Endodermal cell (in vitro differentiated cells): ENCODE measurements around the gene AQP12A. TPM values are rescaled to one million over a fixed set of nuclear protein-coding genes. Genes with fewer than 3 reads are reported as not detected.
A peak's percentile ranks its signal among the peaks of the same experiment; 100 is the strongest.
"Not testable (repeated sequence)": the region's sequence is repeated elsewhere in the genome, so short reads cannot be mapped to it uniquely, and the experiment has no call there.

ENCODE experiments used
- DNase-seq: peaks from one replicate; pipeline ENCODE4 v3.0.0-alpha.2; 2017
- H3K27ac ChIP-seq: 2 replicates; pipeline ENCODE4 v1.5.1; 2013; ENCODE audit warnings: mild to moderate bottlenecking, low read depth, low read length, moderate library complexity
- H3K27me3 ChIP-seq: 2 replicates; pipeline ENCODE4 v1.6.1; 2013; ENCODE audit warnings: mild to moderate bottlenecking, low read length, moderate library complexity; ENCODE audit not compliant: insufficient read depth, control insufficient read depth, poor library complexity, severe bottlenecking
- H3K36me3 ChIP-seq: 2 replicates; pipeline ENCODE4 v1.7.0; 2013; ENCODE audit warnings: mild to moderate bottlenecking, low read length, moderate library complexity; ENCODE audit not compliant: control insufficient read depth, insufficient read depth
- H3K4me1 ChIP-seq: one replicate; pipeline ENCODE4 v1.7.0; 2013; ENCODE audit warnings: low read length; ENCODE audit not compliant: control insufficient read depth, insufficient read depth
- H3K4me3 ChIP-seq: 2 replicates; pipeline ENCODE4 v1.5.1; 2013; ENCODE audit warnings: mild to moderate bottlenecking, low read length, moderate library complexity
- H3K9ac ChIP-seq: 2 replicates; pipeline ENCODE4 v1.6.1; 2013; ENCODE audit warnings: mild to moderate bottlenecking, low read length, moderate library complexity; ENCODE audit not compliant: poor library complexity, severe bottlenecking; ENCODE audit errors: extremely low read depth
- H3K9me3 ChIP-seq: 2 replicates; pipeline ENCODE4 v1.6.1; 2013; ENCODE audit warnings: mild to moderate bottlenecking, low read length, moderate library complexity; ENCODE audit not compliant: control insufficient read depth
- H3K27ac Mint-ChIP-seq: 2 replicates; pipeline ENCODE4 v1.8.0; 2020; ENCODE audit warnings: mixed read lengths
- H3K27me3 Mint-ChIP-seq: 2 replicates; pipeline ENCODE4 v1.8.0; 2021; ENCODE audit warnings: mild to moderate bottlenecking, mixed read lengths; ENCODE audit not compliant: insufficient read depth
- H3K36me3 Mint-ChIP-seq: 2 replicates; pipeline ENCODE4 v1.8.0; 2020; ENCODE audit warnings: low read depth, mixed read lengths
- H3K4me1 Mint-ChIP-seq: 2 replicates; pipeline ENCODE4 v1.8.0; 2020; ENCODE audit warnings: mixed read lengths
- H3K4me3 Mint-ChIP-seq: 2 replicates; pipeline ENCODE4 v1.8.0; 2020; ENCODE audit warnings: mild to moderate bottlenecking, moderate library complexity, mixed read lengths
- H3K9me3 Mint-ChIP-seq: 2 replicates; pipeline ENCODE4 v1.8.0; 2020; ENCODE audit warnings: mild to moderate bottlenecking, mixed read lengths
- CTCF ChIP-seq: fragments of 200-600 bp; sonication (generic); conservative IDR thresholded peaks from 2 replicates; pipeline ENCODE4 v1.5.0; 2021; ENCODE audit warnings: antibody characterized with exemption, mild to moderate bottlenecking
- WGBS, 2 experiments: methylation state at CpG; one replicate each; pipeline versions ENCODE4 v1.1.5 to v1.1.7; 2013; ENCODE audit warnings: missing lambda C conversion rate in 2 of 2, mixed read lengths in 1 of 2; ENCODE audit not compliant: insufficient coverage in 1 of 2, insufficient read length in 1 of 2; 5-methylcytosine and 5-hydroxymethylcytosine counted together
- total RNA-seq, 2 donors: library from RNA; stranded (reverse); fragmentation: NEBNext Ultra II Directional in 1 of 2; extraction: Animal tissue kit (Norgen Biotek cat#: 25700) in 1 of 2; gene quantifications; 2 replicates in 1 of 2; 3 replicates in 1 of 2; pipeline ENCODE4 v1.2.1, GENCODE V29; 2021

Gene AQP12A
- total RNA-seq, 2 donors from 2014 or later: not detected

GRCh38 chr2:240650254-240650965 is 41.3 kb upstream of the AQP12A start:
- Histone ChIP-seq H3K4me1 (no peaks in the 10 kb centered on the region), H3K9ac (no peak overlapping the region), H3K27me3 (no peaks in the 10 kb centered on the region), H3K36me3 (no peaks in the 10 kb centered on the region), H3K4me3 (peak overlapping the region; percentile 59), H3K27ac (no peak overlapping the region), H3K9me3 (peaks cover 23% of the 10 kb centered on the region)
- peaks cover 18% of the 10 kb centered on the region for H3K9me3 Mint-ChIP-seq
- no peak overlapping the region for H3K27ac Mint-ChIP-seq
- WGBS, 2 experiments: 88 to 94% methylated on average over 8 to 13 of the region's 13 CpGs
- peaks cover 17% of the 10 kb centered on the region for H3K4me1 Mint-ChIP-seq
- H3K27me3 Mint-ChIP-seq: peaks cover 32% of the 10 kb centered on the region
- peak; percentile 22 for DNase-seq
- H3K4me3 Mint-ChIP-seq: no peak overlapping the region
- TF ChIP-seq CTCF: no peak
- peaks cover 2% of the 10 kb centered on the region for H3K36me3 Mint-ChIP-seq

- Histone ChIP-seq H3K27ac (no peak overlapping the region), H3K9me3 (peaks cover 23% of the 10 kb centered on the region), H3K4me3 (peak overlapping the region; percentile 59), H3K4me1 (no peaks in the 10 kb centered on the region), H3K27me3 (no peaks in the 10 kb centered on the region), H3K9ac (no peak overlapping the region), H3K36me3 (no peaks in the 10 kb centered on the region)
- H3K4me3 Mint-ChIP-seq: peak overlapping the region; percentile 33
- peak; percentile 9 for DNase-seq
- 95 to 100% methylated on average over 2 to 3 of the region's 3 CpGs for WGBS, 2 experiments
- peaks cover 32% of the 10 kb centered on the region for H3K27me3 Mint-ChIP-seq
- peaks cover 2% of the 10 kb centered on the region for H3K36me3 Mint-ChIP-seq
- no peak overlapping the region for H3K27ac Mint-ChIP-seq
- H3K9me3 Mint-ChIP-seq: peaks cover 18% of the 10 kb centered on the region
- no peak for TF ChIP-seq CTCF
- peaks cover 17% of the 10 kb centered on the region for H3K4me1 Mint-ChIP-seq
Observed at GRCh38 chr2:240651185-240651584, 40.5 kb upstream of the AQP12A start.

GRCh38 chr2:240655931-240656886 is 35.5 kb upstream of the AQP12A start:
- Histone ChIP-seq H3K36me3 (no peaks in the 10 kb centered on the region), H3K9ac (no peak overlapping the region), H3K27me3 (no peaks in the 10 kb centered on the region), H3K4me3 (no peak overlapping the region), H3K4me1 (no peaks in the 10 kb centered on the region), H3K9me3 (peaks cover 23% of the 10 kb centered on the region), H3K27ac (no peak overlapping the region)
- no peak overlapping the region for H3K4me3 Mint-ChIP-seq
- peaks cover 5% of the 10 kb centered on the region for H3K36me3 Mint-ChIP-seq
- H3K27ac Mint-ChIP-seq: no peak overlapping the region
- 86 to 87% methylated on average over 5 to 10 of the region's 10 CpGs for WGBS, 2 experiments
- peaks cover 18% of the 10 kb centered on the region for H3K9me3 Mint-ChIP-seq
- TF ChIP-seq CTCF: no peak
- peaks cover 47% of the 10 kb centered on the region for H3K27me3 Mint-ChIP-seq
- peak; percentile 37 for DNase-seq
- no peaks in the 10 kb centered on the region for H3K4me1 Mint-ChIP-seq

- Mint-ChIP-seq H3K9me3 (peaks cover 18% of the 10 kb centered on the region), H3K27me3 (peaks cover 34% of the 10 kb centered on the region)
- H3K36me3 ChIP-seq, H3K4me3 Mint-ChIP-seq, H3K27me3 ChIP-seq, H3K27ac Mint-ChIP-seq, H3K4me3 ChIP-seq, H3K9ac ChIP-seq, H3K36me3 Mint-ChIP-seq, H3K27ac ChIP-seq, H3K4me1 Mint-ChIP-seq, H3K4me1 ChIP-seq: not testable (repeated sequence)
- WGBS, 2 experiments: 86 to 88% methylated on average over 5 to 7 of the region's 7 CpGs
- peak; percentile 5 for DNase-seq
- H3K9me3 ChIP-seq: peaks cover 29% of the 10 kb centered on the region
Observed at GRCh38 chr2:240659883-240660282, 31.8 kb upstream of the AQP12A start.
